Stimulated activated CD8-positive, alpha-beta memory T cell treated with anti-CD3 and anti-CD28 coated beads, Interleukin-4, amount 100 ng/mL, for 1 hour (primary cell): Measurements from ENCODE around the gene ESRRA.
"Not testable (repeated sequence)": the region's sequence is repeated elsewhere in the genome, so short reads cannot be mapped to it uniquely, and the experiment has no call there.

Source experiments
- DNase-seq, 2 donors: peaks; one replicate each; pipeline ENCODE4 v3.0.0-alpha.2; 2020; ENCODE audit warnings: low read depth in 2 of 2, low spot score in 1 of 2

Gene ESRRA

GRCh38 chr11:64291752-64292459 is 13.4 kb upstream of the ESRRA start:
- DNase-seq = no peak

GRCh38 chr11:64292460-64293254 is 12.7 kb upstream of the ESRRA start:
- no peak for DNase-seq

- DNase-seq = no peak
Measured at GRCh38 chr11:64294774-64295173, 10.6 kb upstream of the ESRRA start.

- DNase-seq = no peak
Measured at GRCh38 chr11:64295760-64296159, 9.6 kb upstream of the ESRRA start.

GRCh38 chr11:64296236-64296635 is 9.1 kb upstream of the ESRRA start:
- DNase-seq = no peak

GRCh38 chr11:64296830-64297698 is 8.3 kb upstream of the ESRRA start:
- no peak for DNase-seq

- no peak for DNase-seq
Measured at GRCh38 chr11:64297699-64298358, 7.5 kb upstream of the ESRRA start.

GRCh38 chr11:64298966-64299846 is 6.1 kb upstream of the ESRRA start:
- no peak for DNase-seq

- DNase-seq = no peak
Measured at GRCh38 chr11:64299847-64300648, 5.3 kb upstream of the ESRRA start, which contains the start of gene CATSPERZ. Gene CATSPERZ (plus strand): TSS chr11:64300358. CDS start chr11:64300411, 53 bp downstream.

GRCh38 chr11:64303109-64304031 is 2.0 kb upstream of the ESRRA start:
- no peak for DNase-seq

- no peak for DNase-seq
Measured at GRCh38 chr11:64304032-64304315, 1.4 kb upstream of the ESRRA start.

- DNase-seq = peak; percentile 88 to 94
Measured at GRCh38 chr11:64304316-64305072, 830 bp upstream of the ESRRA start.

GRCh38 chr11:64305691-64306562 is 603 bp downstream of the ESRRA start:
- DNase-seq = peak; percentile 25 to 43

- no peak for DNase-seq
Measured at GRCh38 chr11:64306563-64306875, 1.2 kb downstream of the ESRRA start.

- DNase-seq = no peak
Measured at GRCh38 chr11:64306876-64307622, 1.7 kb downstream of the ESRRA start.

GRCh38 chr11:64307795-64308194 is 2.5 kb downstream of the ESRRA start:
- not testable (repeated sequence) for DNase-seq
